Ureter (tissue), 1 donor: ENCODE measurements around the gene NFASC. TPM values are rescaled to one million over a fixed set of nuclear protein-coding genes. Genes with fewer than 3 reads are reported as not detected.

Experiments
- DNase-seq: peaks from one replicate; pipeline ENCODE4 v3.0.0-alpha.2; 2020; ENCODE audit warnings: low spot score
- total RNA-seq: library from RNA; stranded (reverse); gene quantifications from one replicate; pipeline ENCODE4 v1.2.4, GENCODE V29; 2023
- donor health status: DM: yes; HTN: yes; CAD: no.

NFASC gene
- total RNA-seq, 1 donor from 2014 or later: 52.3 TPM

DNA sequence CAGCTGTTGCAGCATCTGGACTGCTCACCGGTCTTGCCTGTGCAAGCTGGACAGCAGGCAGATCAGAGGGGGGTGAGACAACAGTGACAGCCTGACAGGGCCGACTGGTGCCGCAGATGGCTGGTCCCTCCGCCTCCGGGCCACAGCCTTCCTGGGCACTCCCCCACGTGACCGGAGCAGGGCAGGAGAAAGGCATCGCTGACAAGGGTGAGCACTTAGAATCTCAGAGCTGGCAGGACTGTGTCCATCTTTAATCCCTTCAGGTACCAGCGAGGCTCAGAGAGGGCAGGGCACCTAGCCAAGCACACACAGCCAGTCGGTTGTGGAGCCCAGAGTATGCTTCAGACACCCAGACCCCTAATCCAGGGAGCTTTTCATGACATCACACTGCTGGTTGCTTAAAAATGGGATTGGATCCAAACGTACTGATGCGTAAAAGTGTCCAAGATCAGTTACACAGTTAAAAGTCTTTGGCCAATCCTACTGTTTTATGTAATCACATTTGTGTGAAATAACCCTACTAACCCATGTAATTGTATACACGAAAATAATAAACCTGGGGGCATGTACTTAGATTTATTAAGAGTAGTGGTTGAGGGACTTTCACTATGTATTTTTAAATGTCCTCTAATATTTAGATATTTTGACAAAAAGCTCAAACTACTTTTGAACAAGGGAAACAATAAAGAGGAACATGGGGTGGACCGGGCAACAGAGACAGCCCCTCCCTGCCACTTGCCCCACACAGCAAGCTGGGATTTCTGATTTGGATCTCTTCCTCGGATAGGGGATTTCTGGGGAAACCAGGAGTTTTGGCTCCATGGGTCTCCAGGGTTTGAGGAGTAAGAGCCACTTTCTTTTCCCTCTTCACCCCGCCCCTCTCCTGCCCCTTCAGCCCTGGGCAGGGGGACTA lies 171.6 kb downstream of the NFASC start:
- no peak for DNase-seq

DNA sequence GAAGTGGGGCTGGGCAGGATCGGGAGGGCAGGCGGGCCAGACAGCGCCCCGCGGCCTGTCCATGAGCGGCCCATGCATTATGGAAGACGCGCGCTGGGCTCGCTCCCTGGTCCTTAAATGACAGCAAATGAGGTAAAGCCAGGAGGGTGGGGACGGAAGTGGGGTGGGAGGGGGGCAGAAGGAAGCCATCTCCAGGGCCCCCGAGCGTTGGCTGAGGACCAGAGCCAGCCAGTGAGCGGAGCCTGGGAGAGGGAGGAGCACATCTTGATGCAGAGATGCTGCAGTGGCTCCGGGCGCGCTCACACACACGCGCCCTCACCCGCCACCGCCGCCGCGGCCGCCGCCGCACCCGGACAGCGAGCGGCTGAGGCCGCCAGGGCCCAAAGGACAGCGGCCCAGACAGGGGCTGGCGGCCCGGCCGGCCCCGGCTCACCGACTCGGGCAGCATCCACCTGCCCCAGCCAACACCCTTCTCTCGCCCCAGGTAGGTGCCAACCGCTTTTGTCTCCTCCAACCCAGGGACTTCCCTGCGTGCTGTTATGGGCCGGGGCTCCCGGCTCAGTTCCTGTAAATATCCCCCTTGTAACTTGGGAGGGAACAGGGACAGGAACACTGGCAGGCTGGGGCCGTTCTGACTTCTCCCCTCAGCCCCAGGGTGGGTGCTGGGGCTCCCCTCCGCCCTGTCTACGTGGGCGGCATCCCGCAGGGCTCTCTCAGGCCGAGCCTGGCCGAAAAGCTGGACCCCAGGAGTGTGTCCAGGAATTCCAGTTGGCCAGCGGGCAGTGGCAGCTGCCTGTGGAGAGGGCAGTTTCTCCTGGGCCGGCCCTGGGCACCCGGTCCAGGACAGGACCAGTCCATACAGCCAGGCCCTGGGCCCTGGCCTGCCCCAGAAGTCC lies 172.5 kb downstream of the NFASC start, which contains the start of gene CNTN2:
Gene CNTN2, plus strand, starts transcription at position 302 of the 896 bp plus-strand sequence. CDS start 9,974 bp downstream, outside the sequence.
- no peak for DNase-seq

DNA sequence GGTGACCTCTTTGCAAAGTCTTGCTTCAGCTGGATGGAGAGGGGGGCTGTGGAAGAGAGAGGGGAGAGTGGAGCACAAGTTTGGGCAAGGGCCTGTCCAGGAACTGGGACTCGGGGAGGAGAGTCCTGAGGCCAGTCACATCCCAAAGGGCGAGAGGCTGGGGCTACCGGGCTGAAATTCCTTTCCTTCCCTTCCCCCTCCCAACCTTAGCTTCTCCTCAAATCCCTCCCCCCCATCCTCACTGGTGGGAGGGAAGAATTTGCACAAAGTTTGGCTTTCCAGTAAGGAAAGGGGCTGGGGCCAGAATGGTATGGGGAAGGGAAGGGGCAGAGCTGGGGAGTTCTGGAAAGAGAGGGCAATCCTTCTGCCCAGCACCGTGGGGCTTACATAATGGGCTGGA lies 173.2 kb downstream of the NFASC start:
- DNase-seq: no peak

DNA sequence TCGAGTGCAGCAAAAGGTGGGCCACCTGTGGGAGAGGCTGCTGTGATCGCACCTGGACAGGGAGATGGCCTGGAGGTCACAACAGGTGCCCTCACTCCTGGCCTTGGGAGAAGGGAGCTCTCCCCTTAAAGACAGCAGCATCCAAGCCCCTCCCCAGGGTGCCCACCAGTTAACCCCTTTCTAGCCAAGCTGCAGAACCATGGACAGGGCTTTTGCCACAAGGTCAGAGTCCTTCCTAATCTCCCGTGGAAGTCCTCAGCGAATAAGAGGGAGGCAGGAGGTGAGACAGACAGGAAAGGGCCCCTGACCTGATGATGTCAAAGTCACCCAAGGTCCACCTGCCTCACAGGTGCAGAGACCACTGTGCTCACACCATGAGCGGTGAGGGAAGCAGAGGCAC lies 174.1 kb downstream of the NFASC start:
- DNase-seq: no peak

DNA sequence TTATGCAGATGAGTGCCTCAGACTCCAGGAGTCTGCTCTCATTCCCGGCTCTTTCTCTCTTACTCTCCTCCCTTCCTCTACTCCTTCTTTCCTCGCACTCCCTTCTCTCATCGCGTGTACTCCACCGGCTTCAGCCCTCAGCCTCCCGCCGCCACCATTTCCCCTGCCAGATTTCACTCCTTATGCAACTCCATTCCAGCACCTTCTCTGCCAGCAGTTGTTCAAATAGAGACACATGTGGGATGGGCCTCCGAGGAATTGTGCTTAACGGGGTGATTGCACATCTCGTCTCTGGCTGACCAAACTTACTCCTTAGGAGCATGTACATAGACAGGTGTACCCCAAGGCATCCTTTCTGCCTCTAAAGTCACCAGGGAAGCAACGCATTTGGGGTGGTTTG lies 174.5 kb downstream of the NFASC start:
- DNase-seq: no peak

DNA sequence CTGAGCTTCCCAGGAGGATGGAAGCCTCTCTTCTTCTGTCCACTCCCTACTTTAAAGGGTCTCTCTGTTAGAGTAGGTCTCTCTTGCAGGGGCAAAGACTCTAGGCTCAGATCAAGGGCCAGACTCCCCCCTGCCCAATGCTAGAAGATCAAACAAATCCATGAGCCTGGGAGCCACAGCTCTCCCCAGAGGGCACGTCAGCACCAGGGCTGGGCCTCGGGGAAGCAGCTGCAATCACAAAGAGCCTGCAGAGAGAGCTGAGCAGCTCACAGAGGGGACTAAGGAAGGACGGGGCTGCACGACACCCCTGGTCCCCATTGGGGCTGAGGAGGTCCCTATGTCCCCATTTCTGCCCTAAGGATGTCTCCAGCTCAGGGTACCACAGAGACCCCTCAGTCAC lies 176.2 kb downstream of the NFASC start:
- DNase-seq: no peak

DNA sequence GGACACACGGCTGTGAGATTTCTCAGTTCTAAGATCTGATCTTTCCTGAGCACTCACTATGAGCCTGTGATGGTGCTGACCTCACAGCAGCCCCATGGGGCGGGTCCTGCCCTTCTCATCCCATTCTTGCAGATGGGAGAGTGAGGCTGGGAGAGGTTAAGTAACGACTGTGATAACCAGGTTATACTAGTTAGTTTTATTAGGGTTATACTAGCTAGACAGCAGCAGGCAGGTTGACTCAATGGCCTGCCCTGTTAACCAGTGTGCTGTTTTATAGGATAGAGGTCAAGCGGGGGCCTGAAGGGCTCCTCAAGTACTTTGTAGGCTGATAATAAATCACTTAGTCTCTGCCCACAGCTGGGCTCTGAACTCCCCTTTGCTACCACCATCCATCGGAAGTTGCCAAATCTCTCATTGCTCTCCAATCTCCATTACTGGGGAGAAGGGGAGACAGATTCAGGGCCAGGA lies 177.1 kb downstream of the NFASC start:
- no peak for DNase-seq

DNA sequence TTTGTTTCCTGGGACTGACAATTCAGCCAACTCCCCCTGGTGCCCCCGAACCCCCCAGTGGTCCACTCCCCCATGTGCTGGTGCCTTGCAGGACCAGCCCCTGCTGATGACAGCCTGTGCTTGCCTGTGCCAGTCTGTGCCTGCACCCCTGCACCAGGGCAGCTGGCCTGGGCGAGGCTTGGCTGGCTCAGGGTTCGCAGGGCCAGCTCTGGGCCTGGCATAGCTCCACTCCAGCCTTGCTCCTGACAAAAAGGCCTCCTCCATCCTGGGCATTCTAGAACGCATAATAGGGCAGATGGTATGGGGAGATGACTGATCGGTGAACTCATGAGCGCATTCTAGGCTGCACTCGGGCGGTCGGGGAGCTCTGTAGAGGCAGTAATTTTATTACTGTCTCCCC lies 177.7 kb downstream of the NFASC start:
- no peak for DNase-seq

DNA sequence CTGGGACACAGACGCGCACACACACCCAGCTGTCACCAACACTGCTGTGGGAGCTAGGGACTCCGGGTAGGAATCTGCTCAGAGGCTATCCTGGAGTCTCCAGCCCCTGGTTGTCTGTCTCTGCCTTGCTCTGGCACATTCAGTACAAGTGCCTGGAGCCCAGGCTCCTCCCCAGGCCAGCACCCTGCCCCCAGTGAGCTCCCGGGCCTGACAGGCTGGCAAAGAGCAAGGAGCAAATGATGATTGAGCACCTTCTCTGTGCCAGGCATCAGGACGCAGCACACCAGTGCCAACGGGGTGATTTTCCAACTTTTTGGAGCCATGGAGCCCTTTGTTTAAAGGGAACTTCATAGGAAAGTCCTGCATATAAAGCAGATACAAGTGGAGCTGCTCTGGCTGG lies 178.8 kb downstream of the NFASC start:
- no peak for DNase-seq

DNA sequence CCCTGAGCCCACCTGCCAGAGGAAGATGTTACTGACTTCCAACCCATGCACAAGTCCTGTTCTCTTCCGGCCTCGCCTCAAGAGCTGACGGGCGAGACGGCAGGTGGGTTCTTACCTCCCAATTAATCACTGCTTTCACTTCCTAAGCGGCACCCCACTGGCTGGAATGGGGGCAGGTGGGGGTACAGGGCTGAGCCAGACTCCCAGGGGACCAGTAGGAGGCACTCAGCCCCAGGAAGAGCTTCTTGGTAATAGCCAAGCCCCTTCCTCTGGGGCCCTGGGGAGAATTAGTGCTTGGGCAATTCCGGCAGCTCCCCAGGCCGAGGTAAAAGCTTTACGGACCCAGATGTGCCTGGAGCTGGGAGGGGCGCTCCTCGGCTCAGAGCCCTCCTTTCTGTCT lies 182.0 kb downstream of the NFASC start:
- no peak for DNase-seq

DNA sequence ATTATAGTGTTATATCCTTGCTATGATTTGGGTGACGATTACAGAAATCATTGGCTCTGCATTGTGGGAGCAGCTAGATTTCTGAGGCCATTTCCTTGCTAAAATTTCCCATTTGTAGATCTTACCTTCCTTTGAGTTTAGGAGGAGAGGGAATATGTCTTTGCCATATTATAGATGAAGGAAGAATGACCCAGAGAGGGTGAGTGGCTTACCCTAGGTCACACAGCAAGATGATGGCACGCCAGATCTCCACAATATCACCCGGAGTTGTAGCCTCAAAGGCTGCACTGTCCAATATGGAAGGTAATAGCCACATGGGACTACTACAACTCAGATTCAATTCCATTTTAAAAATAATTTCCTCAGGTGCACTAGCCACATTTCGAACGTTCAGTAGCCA lies 182.6 kb downstream of the NFASC start:
- no peak for DNase-seq

DNA sequence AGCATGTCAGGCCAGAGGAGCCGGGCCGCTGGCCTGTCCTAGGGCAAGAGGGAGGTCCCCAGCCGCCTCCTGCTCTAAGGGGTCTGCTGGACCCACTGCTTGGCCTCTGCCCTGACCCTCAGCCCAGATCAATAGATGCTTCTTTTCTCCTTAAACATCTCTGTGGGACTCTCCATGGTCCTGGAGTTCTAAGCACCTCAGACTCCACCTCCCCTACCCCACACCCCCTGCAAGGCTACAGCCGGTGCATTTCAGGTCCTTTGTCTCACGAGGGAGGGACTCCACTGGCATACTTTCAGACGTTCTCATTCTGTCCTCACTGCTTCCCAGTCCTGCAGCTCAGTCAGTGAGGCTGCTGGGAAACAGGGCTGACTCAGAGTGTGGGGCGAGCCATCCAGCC lies 183.4 kb downstream of the NFASC start:
- DNase-seq: no peak

DNA sequence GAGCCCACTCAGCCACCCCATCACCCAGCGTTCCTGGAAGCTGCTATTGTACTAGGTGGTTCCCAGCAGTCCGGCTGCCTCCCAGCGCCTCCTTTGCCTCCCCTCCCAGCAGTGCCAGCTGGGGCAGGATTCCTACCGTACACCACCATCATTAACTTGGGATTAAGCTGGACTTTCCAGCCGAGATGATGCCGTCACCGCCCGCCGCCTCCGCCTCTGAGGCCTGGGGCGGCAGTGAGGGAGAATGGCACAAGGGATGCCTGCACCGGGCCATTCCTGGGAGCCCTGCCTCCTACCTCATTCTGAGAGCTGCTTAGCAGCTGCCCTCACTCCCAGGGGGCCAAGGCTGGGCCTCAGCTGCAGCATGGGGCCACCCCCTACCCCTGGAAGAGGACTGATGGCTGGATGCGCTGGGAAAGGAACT lies 185.5 kb downstream of the NFASC start:
- no peak for DNase-seq

DNA sequence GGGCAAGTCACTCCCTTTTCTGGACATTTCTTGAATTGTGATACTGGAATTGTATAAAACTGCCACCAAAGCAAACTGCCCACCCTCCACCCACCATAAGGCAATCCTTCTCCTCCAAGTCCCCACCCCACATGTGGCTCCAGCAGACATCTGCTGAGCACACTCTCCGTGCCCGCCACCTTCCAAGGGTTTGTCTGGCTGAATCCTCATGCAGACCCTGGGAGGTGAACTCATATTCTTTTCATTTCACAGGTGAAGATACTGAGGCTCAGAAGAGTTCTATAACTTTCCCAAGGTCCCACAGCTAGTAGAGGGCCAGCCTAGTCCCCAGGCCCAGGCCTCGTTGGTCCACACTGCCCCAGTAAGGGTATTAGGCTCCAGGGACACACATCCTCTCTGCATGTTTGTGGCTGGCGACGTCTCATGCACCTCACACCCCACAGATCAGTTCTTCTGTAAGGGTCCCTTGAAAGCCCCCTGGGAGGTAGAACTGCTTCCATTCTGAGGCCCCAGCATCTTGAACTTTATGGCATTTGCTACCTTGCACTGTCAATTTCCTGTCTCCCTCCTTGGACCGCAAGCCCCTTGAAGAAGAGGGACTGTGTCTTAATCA lies 186.4 kb downstream of the NFASC start:
- no peak for DNase-seq

DNA sequence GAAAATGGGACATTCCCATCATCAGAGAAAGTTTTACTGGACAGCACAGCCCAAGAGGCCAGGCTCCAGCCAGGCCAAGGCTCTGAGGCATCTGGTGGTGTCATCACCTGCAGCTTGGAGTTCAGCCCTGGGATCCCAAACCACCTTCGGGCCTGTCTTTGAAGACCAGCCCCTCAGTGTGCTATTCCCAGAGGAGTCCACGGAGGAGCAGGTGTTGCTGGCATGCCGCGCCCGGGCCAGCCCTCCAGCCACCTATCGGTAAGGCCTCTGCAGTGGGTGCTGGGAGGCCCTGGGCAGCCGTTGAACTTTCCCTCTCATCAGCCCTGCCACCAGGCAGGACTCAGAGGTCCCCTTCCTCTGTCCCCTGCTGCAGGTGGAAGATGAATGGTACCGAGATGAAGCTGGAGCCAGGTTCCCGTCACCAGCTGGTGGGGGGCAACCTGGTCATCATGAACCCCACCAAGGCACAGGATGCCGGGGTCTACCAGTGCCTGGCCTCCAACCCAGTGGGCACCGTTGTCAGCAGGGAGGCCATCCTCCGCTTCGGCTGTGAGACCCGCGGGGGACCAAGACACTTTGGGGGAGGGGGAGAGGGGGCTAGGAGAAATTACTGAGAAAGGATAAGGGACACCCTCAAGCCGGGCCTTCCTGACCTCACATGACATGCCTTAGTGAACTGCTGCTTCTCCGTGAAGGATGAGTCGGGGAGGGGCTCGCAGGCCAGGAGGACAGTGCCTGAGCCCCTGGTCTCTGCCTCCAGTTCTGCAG lies 187.3 kb downstream of the NFASC start:
- no peak for DNase-seq

DNA sequence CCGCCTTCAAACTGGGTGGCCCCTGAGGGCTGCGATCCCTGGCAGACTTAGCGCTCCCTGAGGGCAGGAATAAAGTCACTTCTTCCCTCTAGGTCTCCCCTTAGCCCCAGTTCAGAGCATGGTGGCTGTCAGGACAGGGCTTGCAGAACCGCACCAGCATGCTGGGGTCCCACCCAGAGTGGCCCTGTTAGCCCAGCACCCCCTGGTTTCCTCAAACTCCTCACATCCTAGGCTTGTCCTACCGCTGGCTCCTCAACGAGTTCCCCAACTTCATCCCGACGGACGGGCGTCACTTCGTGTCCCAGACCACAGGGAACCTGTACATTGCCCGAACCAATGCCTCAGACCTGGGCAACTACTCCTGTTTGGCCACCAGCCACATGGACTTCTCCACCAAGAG lies 188.2 kb downstream of the NFASC start:
- no peak for DNase-seq

DNA sequence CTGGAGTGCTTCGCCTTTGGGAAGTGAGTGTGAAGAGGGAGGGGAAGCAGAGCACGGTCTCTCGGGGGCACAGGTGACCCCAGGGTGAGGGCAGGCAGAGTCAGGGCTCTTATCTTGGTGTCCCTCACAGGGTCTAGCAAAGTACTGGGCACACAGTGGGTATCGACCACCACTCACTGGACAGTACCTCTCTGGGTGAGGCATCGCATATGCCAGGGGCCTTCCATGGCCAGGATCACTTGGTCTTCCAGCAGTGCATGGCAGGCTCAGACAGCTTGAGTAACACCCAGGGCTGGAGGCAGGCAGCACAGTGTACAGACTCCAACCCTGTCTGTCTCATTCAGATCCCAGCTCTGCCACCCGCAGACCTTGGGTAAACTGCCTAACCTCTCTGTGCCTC lies 189.0 kb downstream of the NFASC start:
- no peak for DNase-seq

DNA sequence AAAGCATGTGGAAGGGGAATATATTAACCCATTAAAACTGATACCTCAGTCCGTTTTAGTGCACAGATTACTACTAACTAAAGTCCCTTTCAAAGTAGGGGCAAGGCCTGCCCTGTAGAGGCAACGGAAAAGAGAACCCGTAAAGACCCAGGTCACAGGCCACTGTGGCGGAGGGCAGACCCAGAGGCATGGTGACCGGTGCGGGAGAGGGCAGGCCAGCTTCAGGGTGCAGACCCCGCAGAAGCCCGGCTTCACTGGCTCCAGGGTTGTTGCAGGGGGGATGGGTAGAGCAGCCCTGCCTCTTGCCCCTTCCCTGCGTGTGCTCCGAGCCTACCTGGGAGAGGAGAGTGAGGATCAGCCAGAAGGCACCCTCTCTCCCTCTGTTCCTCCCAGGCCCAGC lies 190.1 kb downstream of the NFASC start:
- no peak for DNase-seq

DNA sequence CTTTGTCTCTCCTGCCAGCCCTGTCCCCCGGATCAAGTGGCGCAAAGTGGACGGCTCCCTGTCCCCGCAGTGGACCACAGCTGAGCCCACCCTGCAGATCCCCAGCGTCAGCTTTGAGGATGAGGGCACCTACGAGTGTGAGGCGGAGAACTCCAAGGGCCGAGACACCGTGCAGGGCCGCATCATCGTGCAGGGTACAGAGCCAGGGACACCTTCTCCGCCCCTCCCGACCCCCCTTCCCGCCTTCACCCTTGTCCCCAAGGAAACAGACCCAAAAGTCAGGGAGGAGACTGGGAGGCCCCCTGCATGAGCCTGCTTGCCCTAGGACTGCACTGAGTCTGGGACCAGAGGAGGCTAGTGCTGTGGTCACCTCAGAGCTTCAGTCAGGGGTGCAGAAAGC lies 190.6 kb downstream of the NFASC start:
- DNase-seq: no peak

DNA sequence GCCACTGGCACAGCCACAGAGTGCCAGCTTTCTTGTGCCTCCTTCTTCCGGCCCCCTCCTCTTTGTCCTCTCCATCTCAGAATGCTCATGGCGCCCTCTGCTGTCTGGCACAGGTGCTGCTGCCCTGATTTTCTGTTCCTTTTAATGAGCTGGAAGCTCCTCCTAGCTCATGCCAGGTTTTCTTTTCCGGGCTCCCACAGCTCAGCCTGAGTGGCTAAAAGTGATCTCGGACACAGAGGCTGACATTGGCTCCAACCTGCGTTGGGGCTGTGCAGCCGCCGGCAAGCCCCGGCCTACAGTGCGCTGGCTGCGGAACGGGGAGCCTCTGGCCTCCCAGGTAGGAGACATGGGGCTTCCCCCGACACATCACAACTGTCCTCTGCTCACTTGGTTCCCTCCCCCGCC lies 191.0 kb downstream of the NFASC start:
- DNase-seq: peak; percentile 80

DNA sequence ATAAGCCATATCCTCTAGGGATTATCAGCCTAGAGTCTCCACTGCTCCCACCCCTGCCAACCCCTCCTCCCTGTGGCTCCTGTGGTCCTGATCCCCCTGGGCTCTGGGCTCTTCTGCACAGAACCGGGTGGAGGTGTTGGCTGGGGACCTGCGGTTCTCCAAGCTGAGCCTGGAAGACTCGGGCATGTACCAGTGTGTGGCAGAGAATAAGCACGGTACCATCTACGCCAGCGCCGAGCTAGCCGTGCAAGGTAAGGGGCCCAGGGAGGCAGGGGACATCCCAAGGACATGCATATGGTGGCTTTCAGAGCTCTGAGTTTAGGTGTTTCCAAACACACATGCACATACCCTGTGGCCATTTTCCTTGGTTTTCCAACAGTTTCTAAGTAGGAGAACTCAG lies 191.7 kb downstream of the NFASC start:
- DNase-seq: no peak
